HG03108 (cell line): Measurements from ENCODE around the gene SERINC2.
"Not testable (repeated sequence)": the region's sequence is repeated elsewhere in the genome, so short reads cannot be mapped to it uniquely, and the experiment has no call there.

Source experiments
- ATAC-seq: cut with Tn5 transposase; IDR thresholded peaks from one replicate; pipeline ENCODE4 v1.9.1; 2021; ENCODE audit warnings: moderate library complexity; ENCODE audit not compliant: unreplicated experiment

The SERINC2 gene

DNA sequence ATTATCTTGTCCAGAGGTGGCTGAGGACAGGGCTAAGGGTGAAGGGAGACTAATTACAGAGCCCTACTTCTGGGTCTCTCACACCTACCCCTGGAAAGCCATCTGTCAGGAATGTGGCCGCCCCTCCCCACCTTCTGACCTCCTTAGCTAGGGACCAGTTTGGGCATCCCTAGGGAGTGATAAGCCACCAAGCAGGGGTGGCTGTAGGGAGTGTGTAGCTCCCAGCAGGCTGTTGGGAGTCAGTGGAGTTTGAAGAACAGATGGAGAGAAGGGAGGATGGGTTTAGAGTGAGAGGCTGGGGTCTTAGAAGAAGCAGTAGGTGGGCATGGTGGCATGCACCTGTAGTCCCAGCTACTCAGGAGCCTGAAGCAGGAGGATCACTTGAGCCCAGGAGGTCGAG is 808 bp upstream of the SERINC2 start:
- no peak for ATAC-seq

DNA sequence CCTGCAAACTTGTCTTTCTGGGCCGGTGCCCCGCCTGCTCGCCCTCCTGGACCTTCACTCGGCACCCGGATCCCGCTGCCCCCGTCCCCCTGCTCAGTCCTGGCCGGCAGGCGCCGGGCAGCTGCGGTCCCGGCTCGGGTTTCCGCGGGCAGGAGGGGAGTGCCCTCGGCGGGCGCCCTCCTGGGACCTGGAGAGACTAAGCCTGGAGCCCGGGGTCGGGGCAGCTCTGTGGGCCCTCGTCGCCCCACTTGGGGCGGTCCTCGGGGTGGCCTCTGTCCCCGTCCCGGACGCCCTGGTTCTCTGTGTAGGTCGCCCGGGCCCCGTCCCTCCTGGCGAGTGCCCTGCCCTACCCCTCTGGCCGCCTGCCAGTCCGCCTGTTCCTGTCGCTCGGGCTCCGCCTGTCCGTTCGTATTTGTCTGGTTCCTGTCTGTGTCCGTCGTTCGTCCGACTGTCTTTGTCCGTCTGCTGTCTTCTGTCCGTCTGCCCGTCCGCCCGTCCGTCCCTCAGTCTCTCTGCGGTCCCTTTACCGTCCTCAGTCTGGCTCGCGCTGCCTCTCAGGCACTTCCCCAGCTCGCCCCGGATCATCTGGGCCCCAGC is 490 bp downstream of the SERINC2 start:
- ATAC-seq = no peak

DNA sequence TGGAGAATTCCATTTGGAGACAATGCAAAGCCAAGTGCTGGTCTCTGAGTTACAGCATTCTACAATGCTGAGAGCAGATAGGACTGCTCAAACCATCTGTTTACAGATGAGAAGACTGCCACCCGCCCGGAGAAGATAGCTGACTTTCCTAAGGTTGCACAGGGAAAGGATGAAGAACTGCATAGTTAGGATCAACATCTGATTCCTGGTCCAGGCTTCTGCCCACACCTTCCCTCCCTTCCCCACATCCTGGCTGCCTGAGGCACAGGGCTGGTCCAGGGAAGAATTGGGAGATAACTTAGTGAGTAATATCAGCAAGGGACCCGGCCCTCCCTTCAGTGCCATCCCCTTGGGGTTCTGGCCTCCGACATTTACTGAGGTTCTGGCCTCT is 2.0 kb downstream of the SERINC2 start:
- no peak for ATAC-seq

DNA sequence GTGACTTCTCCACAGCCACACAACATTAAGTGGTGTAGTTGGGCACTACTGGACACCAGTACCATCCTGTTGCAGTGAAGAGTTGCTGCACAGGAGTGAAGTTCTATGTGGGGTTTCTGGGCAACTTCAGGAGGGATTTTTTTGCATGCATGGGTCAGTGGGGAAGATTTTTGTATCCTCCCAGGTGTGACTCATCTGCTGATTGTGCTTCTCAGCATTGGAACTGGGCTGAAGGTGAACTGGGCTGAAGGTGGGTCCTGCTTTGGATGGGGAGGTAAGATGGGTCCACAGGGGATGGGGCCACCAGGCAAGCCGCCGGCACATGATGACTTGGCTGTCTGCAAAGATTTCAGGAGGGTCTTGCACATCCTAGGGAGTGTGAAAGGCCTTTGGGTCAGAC is 2.6 kb downstream of the SERINC2 start:
- ATAC-seq = no peak

DNA sequence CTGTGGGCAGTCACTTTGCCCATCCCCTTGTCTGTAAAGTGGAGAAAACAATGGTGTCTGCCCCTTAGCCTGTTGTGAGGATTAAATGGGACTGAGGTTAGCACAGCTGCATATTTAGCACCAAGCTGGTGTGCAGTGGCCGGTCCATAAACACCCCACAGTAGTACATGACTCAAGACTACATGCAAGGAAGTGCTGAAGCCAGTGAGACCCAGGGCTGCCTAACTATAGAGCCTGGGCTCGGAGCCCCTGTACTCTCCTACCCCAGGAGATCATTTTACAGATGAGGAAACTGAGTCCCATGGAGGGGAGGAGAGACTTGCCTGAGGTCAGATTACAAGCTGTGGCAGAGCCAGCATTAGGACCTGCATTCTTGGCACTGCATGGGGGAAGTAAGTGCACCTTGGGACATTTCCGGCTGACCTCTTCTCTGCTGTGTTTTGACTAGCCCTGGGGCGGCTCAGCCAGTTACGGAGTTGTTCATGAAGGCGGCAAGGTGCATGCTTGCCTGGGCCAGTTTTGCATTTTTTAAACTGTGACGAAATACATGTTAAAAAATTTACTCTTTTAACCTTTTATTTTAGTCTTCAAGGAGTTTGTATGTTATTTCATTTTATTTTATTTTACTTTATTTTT is 3.2 kb downstream of the SERINC2 start:
- ATAC-seq = no peak

DNA sequence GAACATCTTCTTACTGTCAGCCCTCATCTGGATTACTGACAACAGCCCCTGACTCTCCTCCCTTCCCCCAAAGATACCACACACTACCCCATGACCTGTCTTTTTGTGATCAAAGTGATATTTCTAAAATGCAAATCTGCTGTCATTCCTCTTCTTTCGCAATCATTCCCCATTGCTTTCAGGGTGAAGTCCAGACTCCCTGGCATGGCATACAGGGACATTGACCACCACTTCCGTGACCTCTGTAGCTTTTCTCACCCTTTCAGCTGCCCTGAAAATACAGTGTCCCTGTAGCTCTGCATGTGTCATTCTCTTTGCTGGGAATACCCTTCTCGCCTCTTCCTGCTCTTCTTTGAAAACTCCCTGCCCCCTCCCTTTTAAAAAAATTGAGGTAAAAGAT is 4.1 kb downstream of the SERINC2 start:
- ATAC-seq = no peak

DNA sequence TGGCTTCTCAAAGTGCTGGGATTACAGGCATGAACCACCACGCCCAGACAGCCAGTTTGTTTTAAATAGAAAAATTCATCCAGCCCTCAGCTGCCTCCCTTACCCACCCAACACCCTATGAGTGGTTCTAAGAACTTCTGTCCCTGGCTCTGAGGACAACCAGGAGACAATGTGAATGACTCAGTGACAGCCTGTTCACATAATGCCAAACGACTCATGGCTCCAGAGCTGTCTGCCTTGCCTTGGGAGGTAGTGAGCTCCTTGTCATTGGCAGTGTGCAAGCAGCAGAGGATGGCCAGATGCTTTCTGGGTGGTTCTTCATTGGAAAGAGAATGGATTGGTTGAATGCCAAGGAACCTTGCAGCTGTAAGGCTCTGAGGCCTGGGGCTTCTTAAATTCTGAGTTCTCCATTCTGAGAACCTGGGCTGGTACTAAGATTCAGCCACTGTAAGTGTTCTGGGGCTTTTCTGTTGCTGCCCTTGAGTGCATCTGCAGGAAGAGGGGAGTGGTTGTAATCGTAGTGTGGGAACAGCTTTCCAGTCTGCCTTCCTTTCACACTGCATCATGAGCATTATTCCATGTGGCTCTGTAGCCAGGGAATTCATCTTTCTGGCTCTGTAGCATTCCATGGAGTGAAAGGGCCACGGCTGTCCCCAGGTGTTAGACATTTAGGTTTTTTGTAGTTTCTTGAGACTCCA is 5.8 kb downstream of the SERINC2 start:
- no peak for ATAC-seq

DNA sequence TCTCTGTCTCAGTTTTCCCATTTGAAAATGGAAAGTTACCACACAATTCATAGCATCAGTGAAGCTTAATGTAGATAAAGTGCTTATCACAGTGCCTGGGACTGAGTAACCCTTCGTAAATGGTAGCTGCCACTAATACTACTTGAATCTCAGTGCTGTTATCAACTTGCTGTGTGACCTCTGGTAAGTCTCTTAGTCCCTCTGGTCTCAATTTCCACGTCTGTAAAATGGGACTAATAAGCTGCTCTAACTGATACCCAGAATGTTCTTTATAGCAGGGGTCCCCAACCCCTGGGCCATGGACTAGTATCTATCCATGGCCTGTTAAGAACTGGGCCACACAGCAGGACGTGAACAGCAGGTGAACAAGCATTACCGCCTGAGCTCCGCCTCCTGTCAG is 7.7 kb downstream of the SERINC2 start:
- ATAC-seq = no peak

DNA sequence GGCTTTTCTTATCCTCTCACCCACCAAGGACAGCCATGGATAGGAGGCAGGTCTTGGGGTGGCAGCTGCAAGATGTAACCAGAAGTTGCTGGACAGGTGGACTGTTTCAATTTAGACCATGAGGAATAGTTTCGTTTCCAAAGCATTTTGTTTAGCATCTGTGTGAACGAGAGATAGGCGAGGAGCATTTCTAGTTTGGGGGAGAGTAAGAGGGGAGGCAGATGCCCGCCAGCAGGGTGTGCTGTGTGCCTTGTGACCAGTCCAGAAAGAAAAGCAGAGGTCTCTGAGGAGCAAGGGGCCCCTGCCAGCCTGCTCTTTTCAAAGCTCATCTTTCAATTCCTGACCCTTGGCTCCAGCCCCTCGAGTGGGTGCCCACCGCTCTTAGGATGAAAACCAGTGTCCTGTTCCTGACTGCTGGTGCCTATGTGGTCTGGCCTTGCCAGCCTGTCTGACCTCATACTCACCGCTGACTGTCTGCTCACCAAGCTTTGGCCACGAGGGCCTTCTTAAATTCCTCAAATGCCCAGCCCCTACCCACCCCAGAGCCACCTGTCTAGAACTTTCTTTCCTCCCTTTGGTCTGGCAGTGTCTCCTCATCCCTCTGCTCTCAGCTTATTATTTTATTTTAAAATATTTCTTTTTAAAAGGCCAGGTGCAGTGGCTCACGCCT is 8.5 kb downstream of the SERINC2 start:
- ATAC-seq = no peak

DNA sequence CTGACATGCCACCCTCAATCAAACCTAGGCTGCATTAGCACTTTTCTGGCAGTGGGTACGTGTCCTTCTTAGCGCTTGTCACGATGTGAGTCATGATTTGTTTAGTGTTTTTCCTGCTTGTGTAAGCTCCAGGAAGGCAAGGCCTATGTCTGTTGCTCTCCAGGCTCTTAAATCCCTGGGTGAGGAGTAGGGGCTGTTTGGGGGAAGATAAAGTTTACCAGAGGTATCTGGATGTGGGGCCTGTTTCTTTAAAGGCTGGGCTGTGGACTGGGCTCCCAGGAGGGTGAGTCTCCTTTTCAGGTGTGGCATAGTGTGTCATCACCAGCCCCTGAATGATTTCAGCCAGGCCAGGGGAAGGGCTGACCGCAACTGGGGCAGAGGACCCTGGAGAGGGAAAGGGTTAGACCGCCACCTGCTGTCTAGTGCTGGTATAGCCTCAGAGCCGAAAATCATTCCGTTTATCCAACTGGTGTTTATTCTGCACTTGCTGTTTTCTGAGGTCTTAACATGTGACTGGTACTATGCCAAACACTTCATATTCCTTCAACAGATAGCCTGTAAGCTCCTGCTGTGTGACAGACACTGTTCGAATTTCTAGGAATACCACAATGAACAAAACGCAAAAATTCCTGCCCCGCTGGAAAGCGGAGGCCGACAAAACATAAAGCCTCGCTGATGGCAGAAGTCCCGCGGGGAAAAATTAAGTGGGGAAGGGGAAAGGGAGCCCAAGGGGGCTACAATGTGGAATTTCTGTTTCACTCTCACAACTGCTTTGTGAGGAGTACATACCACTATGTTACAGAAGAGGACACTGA is 9.7 kb downstream of the SERINC2 start:
- ATAC-seq = no peak

DNA sequence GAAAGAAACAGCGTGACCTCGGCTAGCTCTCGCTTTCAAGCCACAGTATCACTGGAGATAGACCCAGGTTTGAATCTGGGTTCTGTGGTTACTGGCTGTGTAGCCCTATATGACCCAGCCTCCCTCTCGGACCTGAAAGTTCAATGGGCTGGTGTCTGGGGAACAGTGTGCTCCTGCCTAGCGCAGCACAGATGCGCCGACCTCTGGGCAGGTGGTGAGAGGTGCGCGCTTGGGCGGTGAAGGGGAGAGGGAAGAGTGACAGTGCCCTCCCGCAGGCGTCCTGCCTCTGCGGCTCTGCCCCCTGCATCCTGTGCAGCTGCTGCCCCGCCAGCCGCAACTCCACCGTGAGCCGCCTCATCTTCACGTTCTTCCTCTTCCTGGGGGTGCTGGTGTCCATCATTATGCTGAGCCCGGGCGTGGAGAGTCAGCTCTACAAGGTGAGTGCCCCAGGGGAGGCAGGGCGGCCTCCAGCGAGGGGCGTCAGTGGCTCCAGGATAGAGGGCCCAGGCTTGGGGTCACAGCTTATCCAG is 10.5 kb downstream of the SERINC2 start:
- peak; percentile 84 for ATAC-seq

DNA sequence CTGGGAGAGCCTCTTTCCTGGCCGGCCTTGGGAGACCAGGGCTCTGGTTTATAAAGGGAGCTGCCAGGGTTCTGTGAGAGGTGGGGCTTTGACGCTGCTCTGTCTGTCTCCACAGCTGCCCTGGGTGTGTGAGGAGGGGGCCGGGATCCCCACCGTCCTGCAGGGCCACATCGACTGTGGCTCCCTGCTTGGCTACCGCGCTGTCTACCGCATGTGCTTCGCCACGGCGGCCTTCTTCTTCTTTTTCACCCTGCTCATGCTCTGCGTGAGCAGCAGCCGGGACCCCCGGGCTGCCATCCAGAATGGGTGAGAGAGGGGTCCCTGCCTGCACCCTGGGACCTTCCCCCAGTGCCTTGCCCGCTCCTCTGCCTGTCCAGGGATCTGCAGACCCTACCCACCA is 11.6 kb downstream of the SERINC2 start:
- no peak for ATAC-seq

DNA sequence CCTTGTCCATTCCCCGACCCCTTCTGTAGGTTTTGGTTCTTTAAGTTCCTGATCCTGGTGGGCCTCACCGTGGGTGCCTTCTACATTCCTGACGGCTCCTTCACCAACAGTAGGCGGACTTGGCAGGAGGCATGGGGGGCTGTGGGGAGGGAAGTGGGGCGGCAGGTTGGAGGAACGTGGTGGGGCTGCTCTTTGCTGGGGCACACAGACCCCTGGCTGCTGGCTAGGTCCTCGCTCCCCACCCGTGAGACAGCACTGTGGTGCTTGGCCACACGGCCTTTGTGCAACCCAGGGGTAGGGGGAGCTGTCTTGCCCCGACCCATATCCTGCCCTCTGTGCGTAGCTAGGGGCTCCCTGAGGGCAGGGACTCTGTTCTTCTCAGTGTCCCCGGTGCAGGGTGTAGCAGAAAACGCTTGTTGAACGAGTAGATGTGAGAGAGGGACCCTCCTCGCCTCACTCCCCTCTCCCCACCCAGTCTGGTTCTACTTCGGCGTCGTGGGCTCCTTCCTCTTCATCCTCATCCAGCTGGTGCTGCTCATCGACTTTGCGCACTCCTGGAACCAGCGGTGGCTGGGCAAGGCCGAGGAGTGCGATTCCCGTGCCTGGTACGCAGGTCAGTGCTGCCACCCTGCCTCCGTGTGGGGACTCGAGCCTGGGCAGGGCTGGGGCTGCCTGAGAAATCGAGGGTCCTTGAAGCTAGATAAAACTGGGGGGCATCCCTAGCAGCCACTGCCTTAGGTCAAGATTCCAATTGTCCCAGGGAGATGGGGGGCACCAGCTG is 12.5 kb downstream of the SERINC2 start:
- ATAC-seq = no peak

DNA sequence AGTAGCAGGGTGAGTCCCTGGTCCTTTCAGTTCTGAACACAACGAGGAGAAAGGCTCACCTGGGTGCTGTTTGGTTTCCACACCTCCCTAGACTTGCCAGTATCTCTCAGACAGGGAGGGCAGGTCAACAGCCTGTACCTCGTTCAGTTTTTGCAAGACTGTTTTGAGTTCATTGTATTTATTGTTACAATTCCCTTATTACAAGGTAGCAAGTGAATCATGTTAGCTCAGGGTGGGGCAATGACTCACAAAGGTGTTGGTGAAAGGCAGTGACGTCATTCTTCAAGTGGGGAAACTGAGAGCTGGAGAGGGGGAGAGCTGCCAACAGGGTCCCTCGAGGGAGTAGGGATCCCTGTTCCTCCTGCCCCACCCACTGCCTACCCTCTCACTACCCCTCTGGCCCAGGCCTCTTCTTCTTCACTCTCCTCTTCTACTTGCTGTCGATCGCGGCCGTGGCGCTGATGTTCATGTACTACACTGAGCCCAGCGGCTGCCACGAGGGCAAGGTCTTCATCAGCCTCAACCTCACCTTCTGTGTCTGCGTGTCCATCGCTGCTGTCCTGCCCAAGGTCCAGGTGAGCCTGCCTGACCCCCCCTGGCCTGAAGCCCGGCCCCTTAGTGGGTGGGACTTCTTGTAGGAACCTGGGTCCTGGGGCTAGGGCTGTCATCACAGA is 13.4 kb downstream of the SERINC2 start:
- no peak for ATAC-seq

DNA sequence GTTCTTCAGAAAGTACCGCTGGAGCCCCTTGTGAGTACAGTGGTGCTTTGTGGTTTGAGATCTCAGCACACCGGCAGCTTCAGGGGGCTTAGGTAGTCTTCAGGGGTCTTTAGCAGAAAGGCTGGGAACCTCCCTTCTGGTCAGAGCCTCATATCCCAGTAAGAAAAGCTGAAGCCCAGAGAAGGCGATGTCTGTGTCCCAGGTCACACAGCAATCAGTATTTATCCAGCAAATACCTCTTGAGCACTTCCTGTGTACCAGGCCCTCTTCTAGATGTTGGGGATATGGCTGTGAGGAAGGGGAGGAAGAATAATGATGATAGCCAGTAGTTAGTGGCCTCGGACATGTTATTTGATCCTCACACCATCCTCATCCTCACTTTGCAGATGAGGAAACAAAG is 14.3 kb downstream of the SERINC2 start:
- ATAC-seq = no peak

DNA sequence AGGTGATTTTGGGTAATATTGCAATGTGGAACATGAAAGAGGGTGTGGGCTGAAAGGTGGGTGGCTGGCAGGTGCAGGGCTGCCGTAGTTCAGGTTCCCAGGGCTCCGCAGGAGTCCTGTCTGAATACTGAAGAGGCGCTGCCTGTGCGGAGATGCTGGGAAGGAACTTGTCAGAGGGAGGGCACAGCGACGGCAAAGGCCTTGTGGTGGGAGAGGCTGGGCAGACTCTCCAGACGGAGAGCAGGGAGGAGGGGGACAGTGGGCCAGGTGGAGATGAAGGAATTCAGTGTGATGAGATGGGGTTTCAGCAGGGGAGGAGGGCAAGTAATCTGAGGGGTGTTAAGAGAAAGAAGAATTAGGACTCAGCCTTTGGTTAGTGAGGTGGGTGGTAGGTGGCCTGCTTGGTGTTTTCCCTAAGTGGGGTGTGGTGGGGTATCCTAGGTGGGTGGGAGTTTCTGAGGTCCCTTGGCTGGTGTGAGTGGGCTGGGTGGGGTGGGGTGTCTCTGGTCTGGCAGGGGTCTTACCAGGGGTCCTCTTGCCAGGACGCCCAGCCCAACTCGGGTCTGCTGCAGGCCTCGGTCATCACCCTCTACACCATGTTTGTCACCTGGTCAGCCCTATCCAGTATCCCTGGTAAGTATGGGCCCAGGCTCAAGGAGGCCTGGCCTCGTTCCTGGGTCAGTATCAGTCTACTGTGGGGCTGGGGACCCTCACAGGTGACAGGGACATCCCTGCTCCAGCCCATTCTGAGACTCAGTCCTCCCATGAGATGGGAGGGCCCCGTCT is 15.6 kb downstream of the SERINC2 start:
- ATAC-seq = no peak

DNA sequence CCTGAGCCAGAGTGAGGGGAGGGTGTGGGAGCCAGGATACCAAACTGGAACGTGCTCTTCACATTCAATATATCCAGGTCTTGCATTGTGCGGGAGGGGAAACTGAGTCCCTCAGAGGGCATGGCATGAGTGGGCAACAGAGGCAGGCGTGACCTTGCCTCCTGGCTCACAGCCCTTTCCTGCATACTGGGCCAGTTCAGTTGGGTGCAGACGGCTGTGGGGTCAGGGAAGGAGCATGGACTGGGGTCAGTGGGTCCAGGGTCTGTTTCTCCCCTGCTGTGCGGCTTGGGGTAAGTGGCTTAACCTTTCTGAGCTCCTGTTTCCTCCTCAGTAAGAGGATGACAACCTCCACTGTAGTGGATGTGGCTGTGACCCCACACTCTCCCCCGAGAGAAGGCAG is 16.6 kb downstream of the SERINC2 start:
- ATAC-seq = no peak

DNA sequence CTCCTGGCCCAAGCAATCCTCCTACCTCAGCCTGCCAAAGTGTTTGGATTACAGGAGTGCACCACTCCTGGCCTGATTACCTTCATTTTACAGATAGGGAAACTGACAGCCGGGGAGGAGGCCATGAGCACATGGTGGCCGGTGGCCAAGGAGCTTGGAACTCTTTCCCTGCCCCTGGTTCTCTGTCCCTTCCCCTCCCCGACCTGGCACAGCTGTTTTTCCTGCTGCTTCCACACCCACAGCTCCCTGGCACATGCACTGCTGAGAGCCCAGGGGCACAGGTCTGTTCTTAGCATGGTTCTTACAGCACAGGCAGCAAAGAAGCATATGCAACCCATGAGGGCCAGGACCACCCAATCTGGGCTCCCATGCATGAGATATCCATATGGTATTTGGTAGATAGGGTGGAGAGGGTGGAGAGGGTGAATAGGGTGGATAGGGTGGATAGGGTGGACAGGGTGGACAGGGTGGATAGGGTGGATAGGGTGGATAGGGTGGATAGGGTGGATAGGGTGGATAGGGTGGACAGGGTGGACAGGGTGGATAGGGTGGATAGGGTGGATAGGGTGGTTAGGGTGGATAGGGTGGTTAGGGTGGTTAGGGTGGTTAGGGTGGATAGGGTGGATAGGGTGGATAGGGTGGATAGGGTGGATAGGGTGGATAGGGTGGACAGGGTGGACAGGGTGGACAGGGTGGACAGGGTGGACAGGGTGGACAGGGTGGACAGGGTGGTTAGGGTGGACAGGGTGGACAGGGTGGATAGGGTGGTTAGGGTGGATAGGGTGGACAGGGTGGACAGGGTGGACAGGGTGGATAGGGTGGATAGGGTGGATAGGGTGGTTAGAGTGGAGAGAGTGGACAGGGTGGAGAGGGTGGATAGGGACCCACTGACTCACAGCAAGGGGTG is 18.6 kb downstream of the SERINC2 start:
- not testable (repeated sequence) for ATAC-seq
